GM19463 (cell line): ENCODE results near the gene KLHDC8A.
"Not testable (repeated sequence)": the region's sequence is repeated elsewhere in the genome, so short reads cannot be mapped to it uniquely, and the experiment has no call there.

Source experiments
- ATAC-seq: cut with Tn5 transposase; IDR thresholded peaks from one replicate; pipeline ENCODE4 v1.9.1; 2021; ENCODE audit warnings: mild to moderate bottlenecking, moderate library complexity; ENCODE audit not compliant: unreplicated experiment

KLHDC8A gene

GRCh38 chr1:205298191-205298994 is 58.3 kb downstream of the KLHDC8A start:
- ATAC-seq = no peak

- not testable (repeated sequence) for ATAC-seq
Observed at GRCh38 chr1:205297546-205298177, 59.1 kb downstream of the KLHDC8A start.

GRCh38 chr1:205296154-205296553 is 60.6 kb downstream of the KLHDC8A start:
- ATAC-seq = no peak

- ATAC-seq = no peak
Observed at GRCh38 chr1:205294934-205295333, 61.8 kb downstream of the KLHDC8A start.

- no peak for ATAC-seq
Observed at GRCh38 chr1:205294175-205294917, 62.4 kb downstream of the KLHDC8A start.

- no peak for ATAC-seq
Observed at GRCh38 chr1:205293350-205294074, 63.2 kb downstream of the KLHDC8A start.

GRCh38 chr1:205291596-205291995 is 65.1 kb downstream of the KLHDC8A start:
- no peak for ATAC-seq

GRCh38 chr1:205287767-205288559 is 68.8 kb downstream of the KLHDC8A start:
- ATAC-seq = peak; percentile 79

- ATAC-seq = no peak
Observed at GRCh38 chr1:205287076-205287475, 69.6 kb downstream of the KLHDC8A start.

- peak; percentile 29 for ATAC-seq
Observed at GRCh38 chr1:205286335-205286950, 70.3 kb downstream of the KLHDC8A start.
